Measurements from ENCODE around the gene EEF1AKMT3. TPM values are rescaled to one million over a fixed set of nuclear protein-coding genes. Genes with fewer than 3 reads are reported as not detected.

The EEF1AKMT3 gene
- total RNA-seq, 5 donors from 2014 or later (not counting 1 experiment from before 2014, with no cell fraction given), result 2.4 to 5.1 (median 3.4) TPM

- peak overlapping the region; percentile 96 for H3K27ac ChIP-seq (ENCODE audit: low read length)
- ATAC-seq (replicated peaks in 1 of 4), result no peak
- POLR2A ChIA-PET, result no interaction called here
Measured at GRCh38 chr12:57746025-57746424, 26.4 kb upstream of the EEF1AKMT3 start.

GRCh38 chr12:57749061-57749460 is 23.4 kb upstream of the EEF1AKMT3 start:
- no peak for DNase-seq
- H3K4me1 Mint-ChIP-seq, result peaks cover 59 to 64% (median 60%) of the 10 kb centered on the region in 3 donors
- POLR2A ChIA-PET, result interaction anchor here in 1 of 2 donors (0.7 kb wide), 1 partner anchor 94 kb away, joined by 4 read pairs; no protein-coding TSS in a partner anchor
- peak overlapping the region; percentile 19 to 44 for H3K27ac Mint-ChIP-seq
- no peaks in the 10 kb centered on the region for H3K27me3 Mint-ChIP-seq
- WGBS (ENCODE audit: insufficient coverage), result no CpG with 5 or more reads among the region's 5 CpGs
- peaks cover 33 to 56% of the 10 kb centered on the region in 2 experiments for H3K4me1 ChIP-seq (ENCODE audit: control insufficient read depth in 1 of 2, extremely low read depth in 1 of 2, insufficient read depth in 2 of 2, low read length in 2 of 2)
- H3K9me3 Mint-ChIP-seq, result no peaks in the 10 kb centered on the region
- no peak for ATAC-seq (replicated peaks in 1 of 4)
- H3K9me3 ChIP-seq, result no peaks in the 10 kb centered on the region
- H3K27ac ChIP-seq (ENCODE audit: low read length), result no peak overlapping the region
- no peaks in the 10 kb centered on the region for H3K27me3 ChIP-seq (replicated peaks in 1 of 2; ENCODE audit: control insufficient read depth in 2 of 2, extremely low read depth in 1 of 2, insufficient read depth in 2 of 2, low read length in 1 of 2)
- no peak overlapping the region for H3K4me3 ChIP-seq (ENCODE audit: control insufficient read depth in 1 of 2, extremely low read depth in 1 of 2, low read length in 1 of 2)
- no peak overlapping the region for H3K4me3 Mint-ChIP-seq
- peaks cover 23% of the 10 kb centered on the region for H3K36me3 Mint-ChIP-seq
- H3K36me3 ChIP-seq (ENCODE audit: control insufficient read depth in 2 of 2, extremely low read depth in 1 of 2, insufficient read depth in 1 of 2, low read length in 1 of 2), result peaks cover 4 to 30% of the 10 kb centered on the region in 2 donors
- CTCF ChIA-PET, result no interaction called here

More at GRCh38 chr12:57746025-57746424, 26.4 kb upstream of the EEF1AKMT3 start:
- WGBS (ENCODE audit: insufficient coverage), result no CpG with 5 or more reads among the region's 3 CpGs
- Histone ChIP-seq H3K27me3 (replicated peaks in 1 of 2; ENCODE audit: control insufficient read depth in 2 of 2, extremely low read depth in 1 of 2, insufficient read depth in 2 of 2, low read length in 1 of 2) (no peaks in the 10 kb centered on the region), H3K36me3 (ENCODE audit: control insufficient read depth in 2 of 2, extremely low read depth in 1 of 2, insufficient read depth in 1 of 2, low read length in 1 of 2) (peaks cover 4 to 30% of the 10 kb centered on the region in 2 donors), H3K9me3 (no peaks in the 10 kb centered on the region), H3K4me3 (ENCODE audit: control insufficient read depth in 1 of 2, extremely low read depth in 1 of 2, low read length in 1 of 2) (peak overlapping the region in 1 of 2 donors; percentile 96), H3K4me1 (ENCODE audit: control insufficient read depth in 1 of 2, extremely low read depth in 1 of 2, insufficient read depth in 2 of 2, low read length in 2 of 2) (peaks cover 20 to 44% of the 10 kb centered on the region in 2 experiments)
- peak overlapping the region; percentile 93 to 97 (median 94) for H3K4me3 Mint-ChIP-seq
- CTCF ChIA-PET, result interaction anchor here in 1 of 2 donors (1.8 kb wide), 1 partner anchor 10 kb away, joined by 11 read pairs; no protein-coding TSS in a partner anchor
- no peaks in the 10 kb centered on the region for H3K9me3 Mint-ChIP-seq
- peak overlapping the region; percentile 96 to 98 for H3K27ac Mint-ChIP-seq
- DNase-seq, result no peak
- H3K27me3 Mint-ChIP-seq, result no peaks in the 10 kb centered on the region
- peaks cover 48 to 55% (median 49%) of the 10 kb centered on the region in 3 donors for H3K4me1 Mint-ChIP-seq
- H3K36me3 Mint-ChIP-seq, result peaks cover 23% of the 10 kb centered on the region

GRCh38 chr12:57750561-57751431 is 21.6 kb upstream of the EEF1AKMT3 start:
- Mint-ChIP-seq H3K9me3 (no peaks in the 10 kb centered on the region), H3K4me3 (peak overlapping the region; percentile 89 to 96 (median 89)), H3K4me1 (peaks cover 51 to 54% (median 51%) of the 10 kb centered on the region in 3 donors), H3K27ac (peak overlapping the region; percentile 93 to 99), H3K27me3 (no peaks in the 10 kb centered on the region), H3K36me3 (peaks cover 23% of the 10 kb centered on the region)
- CTCF ChIA-PET, result no interaction called here
- Histone ChIP-seq H3K4me1 (ENCODE audit: control insufficient read depth in 1 of 2, extremely low read depth in 1 of 2, insufficient read depth in 2 of 2, low read length in 2 of 2) (peaks cover 27 to 49% of the 10 kb centered on the region in 2 experiments), H3K9me3 (no peaks in the 10 kb centered on the region), H3K27ac (ENCODE audit: low read length) (no peak overlapping the region), H3K27me3 (replicated peaks in 1 of 2; ENCODE audit: control insufficient read depth in 2 of 2, extremely low read depth in 1 of 2, insufficient read depth in 2 of 2, low read length in 1 of 2) (no peaks in the 10 kb centered on the region), H3K36me3 (ENCODE audit: control insufficient read depth in 2 of 2, extremely low read depth in 1 of 2, insufficient read depth in 1 of 2, low read length in 1 of 2) (peaks cover 4 to 30% of the 10 kb centered on the region in 2 donors), H3K4me3 (ENCODE audit: control insufficient read depth in 1 of 2, extremely low read depth in 1 of 2, low read length in 1 of 2) (peak overlapping the region; percentile 70 to 82)
- DNase-seq (no peak), ATAC-seq (replicated peaks in 1 of 4) (no peak)
- WGBS (ENCODE audit: insufficient coverage), result 82% methylated on average over 10 of the region's 15 CpGs
- POLR2A ChIA-PET, result no interaction called here

- Histone ChIP-seq H3K4me1 (ENCODE audit: control insufficient read depth in 1 of 2, extremely low read depth in 1 of 2, insufficient read depth in 2 of 2, low read length in 2 of 2) (peaks cover 31 to 51% of the 10 kb centered on the region in 2 experiments), H3K27me3 (replicated peaks in 1 of 2; ENCODE audit: control insufficient read depth in 2 of 2, extremely low read depth in 1 of 2, insufficient read depth in 2 of 2, low read length in 1 of 2) (no peaks in the 10 kb centered on the region), H3K27ac (ENCODE audit: low read length) (peak overlapping the region; percentile 72), H3K4me3 (ENCODE audit: control insufficient read depth in 1 of 2, extremely low read depth in 1 of 2, low read length in 1 of 2) (peak overlapping the region; percentile 70 to 82), H3K9me3 (no peaks in the 10 kb centered on the region), H3K36me3 (ENCODE audit: control insufficient read depth in 2 of 2, extremely low read depth in 1 of 2, insufficient read depth in 1 of 2, low read length in 1 of 2) (peaks cover 4 to 30% of the 10 kb centered on the region in 2 donors)
- peaks cover 21% of the 10 kb centered on the region for H3K36me3 Mint-ChIP-seq
- H3K4me1 Mint-ChIP-seq, result peaks cover 49 to 53% (median 49%) of the 10 kb centered on the region in 3 donors
- ChIA-PET POLR2A (no interaction called here), CTCF (interaction anchor here in 1 of 2 donors (1.0 kb wide), 1 partner anchor 10 kb away, joined by 3 read pairs; no protein-coding TSS in a partner anchor)
- 19% methylated on average over 8 of the region's 8 CpGs for WGBS (ENCODE audit: insufficient coverage)
- DNase-seq (no peak), ATAC-seq (replicated peaks in 1 of 4) (no peak)
- H3K9me3 Mint-ChIP-seq, result no peaks in the 10 kb centered on the region
- peak overlapping the region; percentile 93 to 99 for H3K27ac Mint-ChIP-seq
- no peaks in the 10 kb centered on the region for H3K27me3 Mint-ChIP-seq
- peak overlapping the region; percentile 89 to 96 (median 89) for H3K4me3 Mint-ChIP-seq
Measured at GRCh38 chr12:57751432-57751787, 21.0 kb upstream of the EEF1AKMT3 start.

GRCh38 chr12:57751788-57752667 is 20.4 kb upstream of the EEF1AKMT3 start, which contains the start of gene CDK4:
CDK4 (minus strand) TSS chr12:57752310; CDS start chr12:57751717, 593 bp downstream.
- peak within 1 kb of the TSS; percentile 89 to 96 (median 89) for H3K4me3 Mint-ChIP-seq
- POLR2A ChIA-PET, result no interaction called here

More at GRCh38 chr12:57751788-57752667, 20.4 kb upstream of the EEF1AKMT3 start, which contains the start of gene CDK4:
- Histone ChIP-seq H3K36me3 (ENCODE audit: control insufficient read depth in 2 of 2, extremely low read depth in 1 of 2, insufficient read depth in 1 of 2, low read length in 1 of 2) (peaks cover 4 to 30% of the 10 kb centered on the region in 2 donors), H3K4me1 (ENCODE audit: control insufficient read depth in 1 of 2, extremely low read depth in 1 of 2, insufficient read depth in 2 of 2, low read length in 2 of 2) (peaks cover 34 to 57% of the 10 kb centered on the region in 2 experiments), H3K27ac (ENCODE audit: low read length) (peak within 1 kb of the TSS; percentile 80), H3K9me3 (no peaks in the 10 kb centered on the region), H3K4me3 (ENCODE audit: control insufficient read depth in 1 of 2, extremely low read depth in 1 of 2, low read length in 1 of 2) (peak within 1 kb of the TSS; percentile 70 to 82), H3K27me3 (replicated peaks in 1 of 2; ENCODE audit: control insufficient read depth in 2 of 2, extremely low read depth in 1 of 2, insufficient read depth in 2 of 2, low read length in 1 of 2) (no peaks in the 10 kb centered on the region)
- Mint-ChIP-seq H3K36me3 (peaks cover 22% of the 10 kb centered on the region), H3K4me1 (peaks cover 53 to 57% (median 53%) of the 10 kb centered on the region in 3 donors), H3K9me3 (no peaks in the 10 kb centered on the region), H3K27ac (peak within 1 kb of the TSS; percentile 93 to 99), H3K27me3 (no peaks in the 10 kb centered on the region)
- DNase-seq (peak; percentile 95 to 100 (median 99)), ATAC-seq (replicated peaks in 1 of 4) (peak; percentile 76 to 83 (median 78))
- CTCF ChIA-PET, result interaction anchor here in 1 of 2 donors (0.5 to 1.0 kb wide), 2 partner anchors 11 to 38 kb away, joined by 3 read pairs; no protein-coding TSS in a partner anchor
- WGBS (ENCODE audit: insufficient coverage), result under 1% methylated on average over 49 of the region's 58 CpGs

Measured in T-cell (primary cell).